NCI-H1694 treated with DMSO at 0.1 percent for 48 hours (cell line): ENCODE measurements around the gene MUC21.

Experiments
- DNase-seq: peaks from one replicate; lab custom pipeline; 2025; lab: John Stamatoyannopoulos, UW

MUC21 gene

GRCh38 chr6:30983439-30983838 is at the start of gene MUC21:
Gene MUC21 (plus strand): TSS chr6:30983718. CDS start chr6:30983959, 241 bp downstream.
- DNase-seq: no peak

GRCh38 chr6:30935018-30935417 is 48.5 kb upstream of the MUC21 start:
- DNase-seq: no peak

DNA sequence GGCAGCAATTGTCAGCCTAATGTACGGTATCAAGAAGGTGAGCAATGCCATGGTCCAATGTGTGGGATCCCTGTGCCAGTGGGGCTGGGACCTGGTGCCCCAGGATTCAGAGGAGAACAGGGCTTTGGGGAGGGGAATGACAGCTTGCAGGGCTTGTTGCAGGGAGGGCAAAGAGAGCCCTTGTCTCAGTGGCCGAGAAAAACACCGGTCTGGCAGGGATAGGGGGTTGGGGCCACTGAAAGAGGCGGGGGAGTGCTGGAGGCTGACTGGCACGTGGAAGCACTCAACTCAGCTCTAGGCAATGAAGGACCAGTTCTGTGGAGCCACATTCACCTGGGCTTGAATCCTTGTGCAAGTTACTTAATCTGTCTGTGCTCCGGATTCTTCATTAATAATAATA is 46.3 kb upstream of the MUC21 start:
- no peak for DNase-seq

- no peak for DNase-seq
Observed at GRCh38 chr6:30938730-30939129, 44.8 kb upstream of the MUC21 start.

GRCh38 chr6:30939473-30939872 is 44.0 kb upstream of the MUC21 start:
- no peak for DNase-seq

- DNase-seq: no peak
Observed at GRCh38 chr6:30940361-30940986, 43.0 kb upstream of the MUC21 start, which contains the start of gene MUCL3. Gene MUCL3 (plus strand): TSS chr6:30940973. CDS start chr6:30941000, 27 bp downstream.

DNA sequence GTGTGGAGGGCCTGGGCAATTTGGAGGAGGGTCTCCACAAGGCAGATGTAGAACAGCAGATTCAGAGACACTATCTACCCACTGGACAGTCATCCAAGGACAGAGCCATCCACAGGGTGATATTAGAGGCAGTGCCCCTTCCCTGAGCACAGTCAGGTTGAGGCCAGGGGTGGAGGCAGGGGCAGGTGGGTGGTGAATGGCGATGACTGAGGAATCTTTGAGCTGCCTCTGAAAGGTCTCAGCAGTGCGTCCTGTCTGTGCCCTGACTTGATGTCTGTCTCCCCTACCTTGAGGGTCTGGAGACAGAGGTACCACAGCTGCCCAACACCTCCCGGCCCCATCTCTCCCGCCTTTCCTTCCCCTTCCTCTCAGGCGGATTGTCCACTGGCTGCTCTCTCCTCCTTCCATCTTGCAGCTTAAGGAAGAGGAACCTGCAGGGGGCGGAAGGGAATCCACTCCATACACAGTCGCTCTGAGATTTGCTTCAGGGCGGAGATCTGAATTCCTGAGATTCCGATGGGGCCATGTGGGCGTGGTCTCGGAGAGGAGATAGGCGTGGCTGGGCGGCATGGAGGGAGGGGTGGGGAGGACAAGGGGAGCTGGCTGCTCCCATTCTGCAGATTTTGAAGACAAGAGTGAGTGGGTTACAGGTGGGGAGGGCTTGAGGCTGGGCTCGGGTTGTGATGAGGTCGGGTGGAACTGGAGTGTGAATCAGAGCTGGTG is 41.0 kb upstream of the MUC21 start:
- no peak for DNase-seq

DNA sequence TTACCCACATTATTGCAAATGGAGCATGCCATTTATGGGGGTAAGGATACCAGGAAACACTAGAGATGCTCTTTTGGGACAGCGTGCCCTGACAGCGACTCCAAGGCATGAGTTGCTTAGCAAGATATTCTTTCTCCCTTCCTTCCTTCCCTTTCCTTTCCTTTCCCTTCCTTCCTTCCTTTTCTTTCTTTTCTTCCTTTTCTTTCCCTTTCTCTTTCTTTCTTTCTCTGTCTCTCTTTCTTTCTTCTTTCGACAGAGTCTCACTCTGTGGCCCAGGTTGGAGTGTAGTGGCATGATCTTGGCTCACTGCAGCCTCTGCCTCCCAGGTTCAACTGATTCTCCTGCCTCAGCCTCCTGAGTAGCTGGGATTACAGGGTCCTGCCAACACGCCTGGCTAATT is 39.5 kb upstream of the MUC21 start:
- no peak for DNase-seq

DNA sequence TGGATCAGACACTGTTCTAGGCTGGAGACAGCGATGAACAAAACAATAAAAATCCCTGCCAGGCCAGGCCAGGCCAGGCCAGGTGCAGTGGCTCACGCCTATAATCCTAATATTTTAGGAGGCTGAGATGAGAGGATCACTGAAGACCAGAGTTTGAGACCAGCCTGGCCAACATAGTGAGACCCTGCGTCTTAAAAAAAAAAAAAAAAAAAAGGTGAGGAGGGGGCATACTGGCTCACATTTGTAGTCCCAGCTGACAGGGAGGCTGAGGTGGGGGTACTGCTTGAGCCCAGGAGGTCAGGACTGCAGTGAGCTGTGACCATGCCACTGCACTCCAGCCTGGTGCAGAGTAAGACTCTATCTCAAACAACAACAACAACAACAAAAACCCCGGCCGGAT is 38.2 kb upstream of the MUC21 start:
- no peak for DNase-seq

GRCh38 chr6:30947231-30947630 is 36.3 kb upstream of the MUC21 start:
- DNase-seq: no peak

DNA sequence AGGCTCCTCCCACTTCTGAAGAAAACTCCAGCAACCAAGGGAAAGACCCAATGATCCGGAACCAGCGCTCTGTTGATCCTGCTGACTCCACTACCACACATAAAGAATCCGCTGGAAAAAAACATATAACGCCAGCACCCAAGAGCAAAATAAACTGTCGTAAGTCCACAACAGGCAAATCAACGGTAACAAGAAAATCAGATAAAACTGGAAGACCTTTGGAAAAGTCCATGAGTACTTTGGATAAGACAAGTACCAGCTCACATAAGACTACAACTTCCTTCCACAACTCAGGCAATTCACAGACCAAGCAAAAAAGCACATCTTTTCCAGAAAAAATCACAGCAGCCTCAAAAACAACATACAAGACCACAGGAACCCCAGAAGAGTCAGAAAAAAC is 34.7 kb upstream of the MUC21 start:
- no peak for DNase-seq

DNA sequence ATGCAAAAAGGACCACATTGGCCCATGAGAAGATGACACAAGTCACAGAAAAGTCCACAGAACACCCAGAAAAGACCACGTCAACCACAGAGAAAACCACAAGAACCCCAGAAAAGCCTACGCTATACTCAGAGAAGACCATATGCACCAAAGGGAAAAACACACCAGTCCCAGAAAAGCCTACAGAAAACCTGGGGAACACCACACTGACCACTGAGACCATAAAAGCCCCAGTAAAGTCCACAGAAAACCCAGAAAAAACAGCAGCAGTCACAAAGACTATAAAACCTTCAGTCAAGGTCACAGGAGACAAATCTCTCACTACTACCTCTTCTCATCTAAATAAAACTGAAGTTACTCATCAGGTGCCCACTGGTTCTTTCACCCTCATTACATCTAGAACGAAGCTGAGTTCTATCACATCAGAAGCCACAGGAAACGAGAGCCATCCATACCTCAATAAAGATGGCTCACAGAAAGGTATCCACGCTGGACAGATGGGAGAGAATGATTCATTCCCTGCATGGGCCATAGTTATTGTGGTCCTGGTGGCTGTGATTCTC is 31.5 kb upstream of the MUC21 start:
- DNase-seq: no peak

DNA sequence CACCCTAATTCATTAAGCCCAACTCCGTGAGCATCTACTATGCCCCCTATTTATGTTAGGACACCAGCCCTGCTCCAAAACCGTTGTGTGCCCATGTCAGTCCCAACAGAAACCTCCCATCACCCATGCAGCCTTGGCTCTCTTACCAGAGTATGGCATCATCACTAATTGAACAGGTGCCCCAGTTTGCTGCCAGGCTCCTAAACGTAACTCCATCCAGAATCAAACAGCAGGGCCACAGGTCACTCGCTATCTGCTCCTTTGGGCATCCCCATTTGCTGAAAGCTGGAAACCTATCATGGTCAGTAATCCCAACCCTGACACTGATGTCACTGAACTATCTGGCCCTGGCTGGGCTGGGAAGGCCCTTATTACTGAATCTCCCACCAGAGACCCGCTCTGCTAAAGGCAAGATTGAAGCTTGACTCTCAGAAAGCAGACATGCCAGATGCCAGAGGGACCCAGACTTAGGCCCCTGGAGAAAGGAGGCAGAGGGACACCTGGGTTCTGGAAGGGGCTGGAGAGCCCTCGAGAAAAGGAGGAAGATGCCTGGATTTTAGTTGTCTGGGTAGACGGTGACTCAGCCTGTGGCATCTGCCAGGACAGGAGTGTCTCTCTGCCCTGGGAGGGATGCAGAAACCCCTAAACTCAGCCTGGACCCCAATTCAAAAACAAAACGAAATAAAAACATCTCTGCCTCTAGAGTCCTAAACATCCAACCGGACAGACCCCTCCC is 28.7 kb upstream of the MUC21 start:
- no peak for DNase-seq

- DNase-seq: no peak
Observed at GRCh38 chr6:30955367-30956042, 28.0 kb upstream of the MUC21 start.

GRCh38 chr6:30957716-30958115 is 25.8 kb upstream of the MUC21 start:
- no peak for DNase-seq

DNA sequence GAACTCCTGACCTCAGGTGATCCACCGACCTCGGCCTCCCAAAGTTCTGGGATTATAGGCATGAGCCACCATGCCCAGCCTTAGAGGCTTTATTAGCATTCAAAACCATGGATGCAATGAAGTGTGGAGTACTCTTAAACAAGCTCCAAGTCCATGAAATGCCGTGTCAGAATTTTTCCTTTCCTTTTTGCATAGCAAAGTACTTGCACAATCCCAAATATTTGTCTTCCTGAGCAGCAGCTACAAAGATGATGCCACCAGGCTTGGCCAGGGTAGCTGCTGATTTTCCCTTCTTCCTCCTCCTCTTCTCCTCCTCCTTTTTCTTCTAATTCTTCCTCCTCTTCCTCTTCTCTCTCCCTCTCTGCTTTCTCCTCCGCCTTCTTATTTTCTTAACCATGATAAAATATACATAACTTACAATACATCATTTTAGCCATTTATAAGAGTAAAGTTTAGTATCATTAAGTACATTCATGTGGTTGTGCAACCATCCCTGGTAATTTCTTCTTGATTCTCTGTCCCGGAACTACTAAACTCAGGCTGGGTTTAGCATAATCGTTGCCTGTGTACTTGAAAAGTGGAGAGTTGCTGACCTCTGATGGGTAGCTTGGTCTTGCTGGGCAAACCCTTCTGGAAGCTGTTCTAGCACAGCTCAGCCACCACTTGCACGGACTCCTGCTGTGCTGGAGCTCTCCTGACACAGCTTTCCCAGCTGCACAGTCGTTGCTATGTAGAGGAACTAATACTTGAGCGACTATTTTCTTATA is 22.4 kb upstream of the MUC21 start:
- DNase-seq: no peak

GRCh38 chr6:30962716-30963115 is 20.8 kb upstream of the MUC21 start:
- no peak for DNase-seq

GRCh38 chr6:30963641-30964040 is 19.9 kb upstream of the MUC21 start:
- no peak for DNase-seq

- no peak for DNase-seq
Observed at GRCh38 chr6:30964075-30964474, 19.4 kb upstream of the MUC21 start.

GRCh38 chr6:30965140-30965601 is 18.3 kb upstream of the MUC21 start:
- no peak for DNase-seq

DNA sequence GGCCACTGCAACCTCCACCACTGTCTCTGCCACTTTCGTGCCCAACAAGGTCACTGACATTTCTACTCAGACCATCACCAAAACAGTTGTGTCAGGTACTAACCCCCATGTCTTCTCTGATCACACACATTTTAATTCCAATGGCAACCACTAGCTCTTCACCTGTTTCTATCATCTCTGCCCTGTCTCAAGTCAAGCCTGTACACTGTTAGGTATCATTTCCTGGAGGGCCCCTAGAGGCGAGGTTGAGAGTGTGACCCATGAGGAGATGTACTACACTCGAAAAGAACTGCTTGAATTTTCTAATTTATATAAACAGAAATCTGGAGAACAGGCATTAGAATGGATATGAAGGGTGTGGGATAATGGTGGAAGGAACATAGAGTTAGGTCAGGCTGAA is 17.4 kb upstream of the MUC21 start:
- no peak for DNase-seq
